OCI-M2 (cell line): ENCODE data around the gene SURF2.
"Not testable (repeated sequence)": the region's sequence is repeated elsewhere in the genome, so short reads cannot be mapped to it uniquely, and the experiment has no call there.

Experiments
- DNase-seq: peaks from one replicate; lab custom pipeline; 2025; ENCODE audit not compliant: unreplicated experiment; lab: John Stamatoyannopoulos, UW

Gene SURF2

DNA sequence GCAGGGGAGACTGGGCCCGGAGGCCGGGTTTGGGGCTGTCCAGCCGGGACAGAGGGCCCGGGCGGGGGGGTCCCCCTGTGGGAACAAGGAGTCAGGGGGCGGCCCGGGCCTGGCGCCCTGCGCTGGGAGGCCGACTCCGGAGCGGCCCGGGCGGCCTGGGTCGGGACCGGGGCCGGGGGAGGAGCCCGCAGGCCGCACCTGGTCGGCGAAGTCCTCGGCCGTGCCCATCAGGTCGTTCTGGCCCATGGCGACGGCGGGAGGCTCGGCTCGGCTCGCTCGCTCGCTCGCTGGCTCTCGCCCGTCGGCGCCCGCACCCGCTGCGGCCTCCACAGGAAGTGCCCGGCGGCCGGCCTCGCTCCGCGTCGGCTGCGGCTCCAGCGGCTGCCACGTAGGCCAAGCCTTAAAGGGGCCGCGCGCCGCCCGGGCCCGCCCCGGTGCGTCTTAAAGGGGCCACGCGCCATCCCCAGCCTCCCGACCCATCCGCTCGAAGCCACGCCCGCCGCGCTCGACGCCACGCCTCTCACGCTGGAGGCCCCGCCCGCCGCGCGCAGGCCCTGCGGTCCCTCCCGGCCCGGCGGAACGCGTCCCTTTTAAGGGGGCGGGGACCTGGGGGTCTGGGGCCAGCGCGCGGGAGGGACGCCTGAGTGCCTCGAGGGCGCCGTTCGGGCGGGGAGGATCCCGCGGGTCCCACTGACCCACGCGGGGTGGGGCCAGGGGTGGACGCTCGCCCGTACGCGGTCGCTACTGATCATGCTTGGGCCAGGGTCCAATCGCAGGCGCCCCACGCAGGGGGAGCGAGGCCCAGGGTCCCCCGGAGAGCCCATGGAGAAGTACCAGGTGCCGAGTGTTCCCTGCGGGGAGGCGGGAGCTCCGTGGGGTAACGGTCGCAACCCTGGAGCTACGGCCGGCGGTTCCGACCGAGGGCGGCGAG is 19.6 kb downstream of the SURF2 start, which contains the start of the genes STKLD1 and SURF4:
Gene STKLD1 (plus strand): TSS at position 643 of the 931 bp plus-strand sequence. CDS start 108 bp downstream, at position 751.
Gene SURF4 (minus strand): TSS at position 337 of the 931 bp plus-strand sequence. CDS start 91 bp downstream, at position 246.
- DNase-seq: peak; percentile 54

DNA sequence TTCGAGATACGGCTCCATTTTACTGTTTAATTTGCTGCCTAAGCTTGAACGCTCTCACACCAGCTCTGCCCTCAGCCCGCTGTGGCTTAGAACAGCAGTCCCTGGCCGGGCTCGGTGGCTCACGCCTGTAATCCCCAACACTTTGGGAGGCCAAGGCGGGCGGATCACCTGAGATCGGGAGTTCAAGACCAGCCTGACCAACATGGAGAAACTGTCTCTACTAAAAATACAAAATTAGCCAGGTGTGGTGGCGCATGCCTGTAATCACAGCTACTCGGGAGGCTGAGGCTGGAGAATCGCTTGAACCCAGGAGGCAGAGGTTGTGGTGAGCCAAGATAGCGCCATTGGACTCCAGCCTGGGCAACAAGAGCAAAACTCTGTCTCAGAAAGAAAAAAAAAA is 20.9 kb downstream of the SURF2 start:
- not testable (repeated sequence) for DNase-seq

DNA sequence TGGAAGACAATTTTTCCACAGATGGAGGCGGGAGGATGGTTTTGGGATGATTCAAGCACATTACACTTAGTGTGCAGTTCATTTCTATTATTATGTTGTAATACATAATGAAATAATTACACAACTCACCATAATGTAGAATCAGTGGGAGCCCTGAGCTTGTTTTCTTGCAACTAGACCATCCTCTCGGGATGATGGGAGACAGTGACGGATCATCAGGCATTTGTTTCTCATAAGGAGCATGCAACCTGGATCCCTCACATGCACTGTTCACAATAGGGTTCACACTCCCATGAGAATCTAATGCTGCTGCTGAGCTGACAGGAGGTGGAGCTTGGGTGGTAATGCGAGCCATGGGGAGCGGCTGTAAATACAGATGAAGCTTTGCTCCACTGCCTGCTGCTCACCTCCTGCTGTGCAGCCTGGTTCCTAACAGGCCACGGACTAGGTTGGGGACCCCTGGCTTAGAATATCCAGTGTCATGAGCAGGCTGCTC is 21.4 kb downstream of the SURF2 start:
- no peak for DNase-seq

DNA sequence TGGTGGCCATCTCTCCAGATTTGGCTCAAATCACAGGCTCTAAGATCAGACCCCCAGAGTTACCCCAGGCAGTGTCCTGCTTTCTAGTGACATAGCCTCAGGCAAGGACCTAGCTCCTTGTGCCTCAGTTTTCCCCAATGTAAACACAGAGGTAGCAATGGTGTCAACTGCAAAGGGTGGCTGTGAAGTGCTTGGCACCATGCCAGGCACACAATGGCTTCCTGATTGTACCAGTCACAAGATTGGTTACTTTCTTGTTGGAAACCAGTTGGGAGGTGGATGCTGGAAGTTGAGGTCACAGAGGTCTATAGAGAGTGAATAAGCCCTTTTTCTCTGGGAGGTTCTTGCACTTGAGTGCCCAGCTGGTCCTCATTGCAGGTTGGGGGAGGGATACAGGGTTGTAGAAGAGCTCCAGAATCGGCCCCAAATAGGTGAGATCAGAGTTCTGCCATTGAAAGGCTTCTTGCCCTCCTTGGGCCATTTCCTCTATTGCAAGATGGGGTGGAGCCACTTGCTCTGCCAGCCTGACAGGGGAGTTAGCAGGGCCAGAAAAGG is 22.1 kb downstream of the SURF2 start:
- no peak for DNase-seq

DNA sequence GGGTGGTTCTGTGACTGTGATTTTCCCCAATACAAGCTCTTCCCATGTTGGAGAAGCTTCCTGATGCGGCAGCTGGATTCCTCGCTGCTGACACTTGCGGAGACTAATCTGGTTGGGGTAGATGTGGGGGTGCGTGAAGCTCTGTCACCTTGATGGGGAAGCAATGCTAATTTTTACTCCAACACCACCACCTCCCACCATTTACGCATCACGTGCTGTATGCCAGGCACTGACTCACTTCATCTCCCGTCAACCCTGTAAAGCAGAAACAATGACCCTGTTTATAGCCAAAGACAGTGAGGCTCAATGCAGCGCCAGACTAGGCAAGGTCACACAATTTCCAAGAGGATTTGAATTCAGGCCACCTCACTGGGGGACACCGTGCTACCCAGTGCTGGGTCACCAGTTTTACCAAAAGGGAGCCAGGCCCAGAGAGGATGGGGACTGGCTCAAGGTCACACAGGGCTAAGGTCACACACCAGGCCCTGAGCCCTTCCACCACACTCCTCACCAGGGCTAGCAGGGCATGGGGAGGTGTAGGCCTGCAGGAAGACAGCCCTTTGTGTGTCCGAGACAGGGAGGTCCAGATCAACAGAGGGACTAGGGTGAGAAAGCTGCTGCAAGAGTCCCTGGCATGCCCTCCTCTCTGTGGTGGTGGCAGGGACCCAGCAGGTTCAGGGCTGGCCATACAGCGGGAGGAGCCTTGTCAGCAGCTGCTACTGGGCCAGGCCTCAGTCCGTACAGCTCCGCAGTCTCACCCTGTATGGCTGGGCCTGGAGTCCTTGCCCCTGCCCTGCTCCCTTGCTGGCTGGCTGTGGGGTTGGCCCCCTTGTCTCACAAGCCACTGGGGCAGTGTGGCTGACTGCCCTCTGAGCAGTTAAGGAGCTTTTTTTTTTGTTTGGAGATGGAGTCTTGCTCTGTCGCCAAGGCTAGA is 23.1 kb downstream of the SURF2 start:
- DNase-seq: no peak

DNA sequence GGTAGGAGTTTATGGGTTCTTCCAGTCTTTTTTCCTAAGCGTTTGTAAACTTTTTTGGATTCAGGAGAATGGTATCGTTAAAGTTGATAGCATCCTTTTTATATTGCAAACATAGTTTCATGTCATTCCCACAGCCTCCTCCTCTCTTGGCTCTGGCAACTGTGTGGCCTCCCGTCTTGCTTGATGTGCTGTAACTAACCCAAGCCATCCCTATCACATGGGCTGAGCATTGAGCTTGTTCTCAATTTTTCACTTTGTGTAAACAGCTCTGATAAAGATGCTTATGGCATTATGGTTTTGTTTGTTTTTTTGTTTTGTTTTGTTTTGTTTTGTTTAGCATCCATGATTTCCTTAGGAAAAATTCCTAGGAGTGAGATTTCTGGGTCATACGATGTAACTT is 24.4 kb downstream of the SURF2 start:
- DNase-seq: no peak

DNA sequence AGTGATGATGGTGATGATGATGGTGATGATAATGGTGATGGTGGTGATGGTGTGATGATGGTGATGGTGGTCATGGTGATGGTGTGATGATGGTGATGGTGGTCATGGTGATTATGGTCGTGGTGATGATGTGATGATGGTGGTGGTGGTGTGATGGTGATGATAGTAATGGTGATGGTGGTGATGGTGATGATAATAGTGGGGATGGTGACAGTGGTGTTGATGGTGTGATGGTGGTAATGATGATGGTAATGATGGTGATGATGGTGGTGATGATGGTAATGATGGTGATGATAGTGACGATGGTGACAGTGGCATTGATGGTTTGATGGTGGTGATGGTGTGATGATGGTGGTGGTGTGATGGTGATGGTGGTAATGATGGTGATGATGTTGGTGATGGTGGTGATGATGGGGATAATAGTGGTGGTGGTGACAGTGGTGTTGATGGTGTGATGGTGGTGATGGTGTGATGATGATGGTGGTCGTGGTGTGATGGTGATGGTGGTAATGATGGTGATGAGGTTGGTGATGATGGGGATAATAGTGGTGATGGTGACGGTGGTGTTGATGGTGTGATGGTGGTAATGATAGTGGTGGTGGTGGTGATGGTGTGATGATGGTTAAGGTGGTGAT is 26.3 kb downstream of the SURF2 start:
- DNase-seq: no peak

DNA sequence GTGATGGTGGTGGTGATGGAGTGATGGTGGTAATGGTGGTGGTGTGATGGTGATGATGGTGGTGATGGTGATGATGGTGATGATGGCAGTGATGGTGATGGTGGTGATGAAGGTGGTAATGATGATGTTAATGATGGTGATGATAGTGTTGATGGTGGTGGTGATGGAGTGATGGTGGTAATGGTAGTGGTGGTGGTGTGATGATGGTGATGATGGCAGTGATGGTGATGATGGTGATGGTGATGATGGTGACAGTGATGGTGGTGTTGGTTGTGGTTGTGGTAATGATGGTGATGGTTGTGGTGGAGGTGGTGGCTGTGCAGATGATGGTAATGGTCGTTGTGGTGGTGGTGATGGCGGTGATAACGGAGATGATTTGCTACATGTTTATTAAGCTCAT is 27.1 kb downstream of the SURF2 start:
- DNase-seq: no peak

DNA sequence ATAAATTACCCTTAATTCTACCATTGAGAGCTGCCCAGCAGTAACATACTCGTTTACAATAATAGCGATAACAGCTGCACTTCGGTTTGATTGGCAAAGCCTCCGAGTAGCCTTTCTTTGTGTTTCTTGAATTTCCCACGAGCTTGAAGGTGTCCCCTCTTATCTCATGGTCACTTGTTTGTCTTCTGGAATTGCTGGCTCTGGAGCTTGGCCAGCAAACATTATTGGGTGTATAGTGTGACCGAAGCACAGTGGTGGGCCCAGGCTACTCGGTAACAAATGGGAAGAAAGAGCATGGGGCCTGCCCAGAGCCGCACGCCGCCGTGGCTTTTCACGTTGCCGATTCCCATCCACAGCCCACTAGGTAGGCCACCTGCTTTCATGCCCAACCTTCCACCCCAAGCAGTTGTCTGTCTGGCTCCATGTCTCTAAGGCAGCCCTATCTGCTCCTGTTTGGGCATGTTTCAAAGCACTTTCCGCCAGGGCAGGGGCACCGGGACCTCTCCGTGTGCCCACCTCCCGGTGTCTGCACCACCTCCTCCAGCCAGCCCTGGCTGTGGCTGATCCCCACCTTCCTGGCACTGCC is 28.5 kb downstream of the SURF2 start:
- DNase-seq: no peak

DNA sequence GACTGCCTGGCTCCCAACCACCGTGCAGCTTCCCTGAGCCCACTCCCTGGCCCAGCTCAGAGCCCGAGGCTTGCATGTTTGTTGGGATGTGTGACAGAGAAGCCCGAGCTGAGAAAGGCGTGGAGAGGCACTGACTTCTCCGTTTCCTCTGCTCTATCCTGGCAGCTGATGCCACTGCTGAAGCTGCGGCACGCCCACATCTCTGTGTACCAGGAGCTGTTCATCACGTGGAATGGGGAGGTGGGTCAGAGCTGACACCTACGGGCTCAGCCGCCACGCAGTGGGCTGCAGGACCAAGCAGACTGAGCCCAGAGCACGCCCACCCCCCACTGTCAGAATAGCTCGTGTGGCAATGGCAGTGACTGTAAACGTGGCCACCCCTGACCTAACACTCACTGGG is 29.1 kb downstream of the SURF2 start:
- no peak for DNase-seq

DNA sequence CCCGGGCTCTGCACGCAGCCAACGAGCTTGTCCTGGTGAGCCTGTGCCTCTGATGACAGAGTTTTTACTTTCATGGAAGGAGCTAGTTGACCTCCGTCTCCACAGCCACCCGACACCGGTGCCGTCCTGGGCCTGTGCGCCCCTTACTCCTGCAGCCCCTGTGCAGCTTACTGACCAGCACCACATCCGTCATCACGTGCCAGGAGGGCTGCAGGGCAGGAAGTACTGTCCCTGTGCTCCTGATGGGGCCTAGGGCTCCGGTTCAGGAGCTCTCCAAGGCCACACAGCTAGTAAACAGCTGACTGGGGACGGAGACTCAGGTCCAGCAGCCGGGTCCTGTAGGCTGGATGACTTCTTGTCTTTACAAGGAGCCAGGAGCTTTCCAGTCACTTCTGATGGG is 30.0 kb downstream of the SURF2 start:
- DNase-seq: no peak

DNA sequence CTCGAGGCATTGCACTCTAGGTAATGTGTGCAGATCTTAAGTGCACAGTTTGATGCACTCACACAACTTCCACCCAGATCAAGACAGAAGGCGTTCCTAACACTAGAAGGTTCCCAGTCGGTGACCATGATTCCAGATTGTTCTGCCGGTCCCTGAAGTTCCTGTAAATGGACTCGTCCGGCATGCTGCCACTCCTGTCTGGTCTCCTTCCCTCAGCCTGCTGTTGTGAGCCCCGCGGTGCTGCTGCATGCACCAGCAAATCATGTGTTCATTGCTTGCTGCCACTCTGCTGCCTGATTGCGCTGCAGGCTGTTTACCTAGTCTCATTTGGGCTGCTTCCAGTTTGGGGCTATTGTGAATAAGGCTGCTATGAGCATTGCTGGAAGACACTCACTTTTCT is 31.3 kb downstream of the SURF2 start:
- DNase-seq: no peak

DNA sequence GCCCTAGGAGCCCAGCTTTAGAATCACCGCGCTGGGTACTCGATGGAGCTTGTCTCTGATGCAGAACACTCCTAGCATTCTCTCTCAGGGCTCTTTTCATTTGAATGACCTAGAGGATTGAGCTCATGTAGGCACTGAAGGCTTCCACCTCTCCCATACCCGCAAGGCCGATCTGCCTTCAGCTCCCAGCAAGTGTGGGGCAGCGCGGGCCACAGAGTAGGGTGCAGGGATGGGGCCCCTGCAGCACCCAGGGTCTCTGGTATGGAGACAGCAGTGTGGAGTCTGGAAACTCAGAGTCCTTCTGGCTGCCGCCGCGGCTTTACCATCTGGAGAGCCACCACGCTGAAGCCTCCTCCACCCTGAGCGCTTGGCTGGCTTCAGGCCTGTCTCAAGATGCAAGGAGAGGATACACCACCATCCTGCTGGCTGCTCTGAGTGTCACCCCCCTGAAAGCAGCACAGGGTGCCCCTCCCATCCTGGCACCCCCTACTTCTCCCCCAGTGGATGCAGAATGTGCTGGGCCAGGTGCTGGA is 32.7 kb downstream of the SURF2 start:
- DNase-seq: no peak

DNA sequence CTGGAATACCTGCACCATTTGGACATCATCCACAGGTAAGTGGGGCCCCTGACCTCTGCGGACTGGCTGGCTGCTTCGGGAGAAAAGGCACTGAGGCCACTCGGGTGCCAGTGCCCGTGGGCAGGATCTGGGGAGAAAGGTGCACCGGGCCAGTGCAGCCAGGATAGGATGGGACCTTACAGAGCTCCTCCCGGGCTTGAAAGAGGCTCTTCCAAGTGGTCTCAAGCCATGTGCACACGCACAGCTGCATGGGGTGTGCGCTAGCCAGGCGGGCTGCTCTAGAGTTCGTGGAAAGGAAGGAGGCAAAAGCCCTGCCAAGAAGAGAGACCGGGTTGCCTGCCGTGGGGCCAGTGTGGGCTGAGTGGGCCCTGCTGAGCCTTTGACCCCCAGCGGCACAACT is 33.2 kb downstream of the SURF2 start:
- DNase-seq: no peak

DNA sequence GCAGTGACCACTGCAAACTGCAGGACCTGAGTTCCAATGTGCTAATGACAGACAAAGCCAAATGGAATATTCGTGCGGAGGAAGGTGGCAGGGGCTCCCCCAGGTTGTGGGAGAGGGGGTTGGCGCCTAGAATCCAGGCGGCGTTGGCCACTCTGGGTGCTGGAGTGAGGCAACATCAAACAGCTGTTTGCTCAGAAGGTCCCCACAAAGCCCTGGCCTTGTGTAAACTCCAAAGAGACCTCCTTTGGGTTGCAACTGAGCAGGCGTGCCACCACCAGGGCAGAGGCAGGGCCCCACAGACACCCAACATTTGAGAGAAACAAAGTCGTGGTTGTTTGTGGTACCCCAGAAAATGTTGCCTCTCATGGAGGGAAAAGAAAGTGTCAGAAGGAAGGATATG is 34.4 kb downstream of the SURF2 start:
- no peak for DNase-seq

DNA sequence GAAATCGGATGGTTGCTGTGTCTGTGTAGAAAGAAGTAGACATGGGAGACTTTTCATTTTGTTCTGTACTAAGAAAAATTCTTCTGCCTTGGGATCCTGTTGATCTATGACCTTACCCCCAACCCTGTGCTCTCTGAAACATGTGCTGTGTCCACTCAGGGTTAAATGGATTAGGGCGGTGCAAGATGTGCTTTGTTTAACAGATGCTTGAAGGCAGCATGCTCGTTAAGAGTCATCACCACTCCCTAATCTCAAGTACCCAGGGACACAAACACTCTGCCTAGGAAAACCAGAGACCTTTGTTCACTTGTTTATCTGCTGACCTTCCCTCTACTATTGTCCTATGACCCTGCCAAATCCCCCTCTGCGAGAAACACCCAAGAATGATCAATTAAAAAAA is 35.1 kb downstream of the SURF2 start:
- DNase-seq: not testable (repeated sequence)

DNA sequence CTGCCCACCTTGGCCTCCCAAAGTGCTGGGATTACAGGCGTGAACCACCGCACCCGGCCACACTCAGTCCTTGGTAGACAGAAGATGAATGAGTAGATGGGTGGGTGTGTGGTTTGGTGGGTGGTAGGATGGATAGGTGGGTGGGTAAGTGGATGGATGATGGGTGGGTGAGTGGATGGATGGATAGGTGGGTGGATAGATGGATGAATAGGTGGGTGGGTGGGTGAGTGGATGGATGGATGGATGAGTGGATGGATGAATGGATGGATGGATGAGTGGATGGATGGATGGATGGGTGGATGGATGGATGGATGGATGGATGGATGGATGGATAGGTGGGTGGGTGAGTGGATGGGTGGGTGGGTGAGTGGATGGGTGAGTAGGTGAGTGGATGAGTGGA is 36.0 kb downstream of the SURF2 start:
- DNase-seq: not testable (repeated sequence)

DNA sequence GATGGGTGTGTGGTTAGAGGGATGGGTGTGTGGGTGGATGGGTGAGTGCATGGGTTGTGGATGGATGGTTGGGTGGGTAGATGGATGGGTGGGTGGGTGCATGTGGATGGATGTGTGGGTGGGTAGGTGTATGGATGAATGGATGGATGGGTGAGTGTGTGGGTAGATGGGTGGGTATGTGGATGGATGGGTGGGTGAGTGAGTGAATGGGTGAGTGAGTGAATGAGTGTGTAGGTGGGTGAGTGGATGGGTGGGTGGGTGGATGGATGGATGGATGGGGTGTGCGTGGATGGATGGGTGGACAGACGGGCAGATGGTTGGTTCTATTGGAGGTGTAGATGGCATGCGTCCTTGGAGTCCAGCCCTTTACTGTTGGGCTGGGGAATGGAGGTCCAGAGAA is 37.0 kb downstream of the SURF2 start:
- no peak for DNase-seq

DNA sequence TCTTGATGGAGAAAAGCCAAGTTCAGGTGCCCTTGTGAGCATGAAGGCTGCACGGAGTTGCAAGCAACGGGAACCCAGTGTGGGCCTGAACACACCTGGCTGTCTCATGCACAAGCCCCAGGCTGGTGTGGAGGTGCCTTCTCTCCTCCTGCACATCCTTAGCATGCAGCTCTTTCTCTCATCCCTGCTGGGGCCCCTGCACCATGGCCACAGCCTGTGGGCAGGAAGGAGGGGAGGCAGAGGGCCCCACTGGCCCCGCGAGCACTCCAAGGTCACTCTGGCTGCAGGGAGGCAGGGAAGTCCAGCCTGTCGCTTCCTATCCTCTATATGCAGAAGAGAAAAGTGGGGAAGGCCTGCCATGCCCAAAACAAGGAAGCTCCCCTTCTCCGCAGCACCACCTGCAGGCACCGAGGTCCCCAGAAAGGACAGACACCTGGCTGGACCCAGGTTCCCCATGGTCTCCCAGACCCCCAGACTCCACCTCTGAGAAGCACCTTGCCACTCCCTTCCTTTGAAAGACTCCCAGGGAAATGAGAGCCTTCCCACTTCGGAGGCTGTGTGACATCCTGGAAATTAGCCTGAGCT is 38.4 kb downstream of the SURF2 start:
- DNase-seq: no peak

DNA sequence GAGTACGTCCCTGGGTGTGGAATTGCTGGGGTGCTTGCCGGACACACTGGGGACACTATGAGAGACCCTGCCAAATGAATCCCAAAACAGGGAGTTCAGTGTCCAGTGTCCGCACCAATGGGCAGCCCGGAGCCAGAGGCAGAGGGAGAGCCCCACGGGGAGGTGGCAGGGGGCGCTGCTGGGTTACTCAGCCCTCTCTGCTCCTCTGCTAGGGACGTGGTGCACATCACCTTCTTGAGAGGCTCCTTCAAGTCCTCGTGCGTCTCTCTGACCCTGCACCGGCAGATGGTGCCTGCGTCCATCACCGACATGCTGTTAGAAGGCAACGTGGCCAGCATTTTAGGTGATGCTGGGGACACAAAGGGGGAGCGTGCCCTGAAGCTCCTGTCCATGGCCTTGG is 40.6 kb downstream of the SURF2 start:
- DNase-seq: no peak
